ENCODE data around the gene NDUFA7.
"Not testable (repeated sequence)": the region's sequence is repeated elsewhere in the genome, so short reads cannot be mapped to it uniquely, and the experiment has no call there.

Gene NDUFA7

DNA sequence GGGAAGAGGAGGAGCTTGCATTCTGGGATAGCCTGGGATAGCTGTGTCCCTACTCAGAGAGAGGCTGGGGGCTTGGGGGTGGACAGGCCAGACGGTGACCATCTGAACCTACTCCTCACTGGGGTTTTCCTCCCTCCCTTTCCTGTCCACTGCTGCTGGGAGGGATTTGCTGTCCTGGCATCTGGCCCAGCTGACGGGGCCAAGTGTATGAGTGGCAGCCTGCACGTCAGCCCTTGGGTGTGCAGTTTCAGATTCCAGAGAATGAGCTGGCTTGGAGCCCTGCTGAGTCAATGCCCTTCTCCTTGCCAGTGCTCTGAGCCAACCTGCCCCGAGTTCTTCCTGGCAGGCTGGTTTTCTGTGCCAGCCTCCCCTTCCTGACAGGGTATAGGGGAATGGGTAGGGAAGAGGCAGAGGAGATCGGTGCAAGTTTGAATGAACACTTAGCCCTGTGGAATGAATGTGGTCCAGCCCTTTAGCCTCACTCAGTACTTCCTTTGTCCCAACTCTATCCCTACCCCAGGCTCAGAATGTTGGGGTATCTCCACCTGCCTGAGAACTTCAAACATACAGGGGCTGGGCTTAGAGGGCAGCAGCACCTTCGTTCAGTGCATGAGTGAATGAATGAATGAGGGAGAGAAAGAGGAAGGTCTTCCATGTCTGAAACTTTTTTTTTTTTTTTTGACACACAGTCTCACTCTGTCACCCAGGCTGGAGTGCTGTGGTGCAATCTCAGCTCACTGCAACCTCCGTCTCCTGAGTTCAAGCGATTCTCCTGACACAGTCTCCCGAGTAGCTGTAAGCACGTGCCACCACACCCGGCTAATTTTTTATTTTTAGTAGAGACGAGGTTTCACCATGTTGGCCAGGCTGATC is 41.0 kb upstream of the NDUFA7 start:
- TF ChIP-seq CTCF (IDR thresholded peaks at IDR 0.05; ENCODE audit: low read depth, low read length): no peak
- peak; percentile 96 for DNase-seq (ENCODE audit: extremely low read depth, low read depth)

DNA sequence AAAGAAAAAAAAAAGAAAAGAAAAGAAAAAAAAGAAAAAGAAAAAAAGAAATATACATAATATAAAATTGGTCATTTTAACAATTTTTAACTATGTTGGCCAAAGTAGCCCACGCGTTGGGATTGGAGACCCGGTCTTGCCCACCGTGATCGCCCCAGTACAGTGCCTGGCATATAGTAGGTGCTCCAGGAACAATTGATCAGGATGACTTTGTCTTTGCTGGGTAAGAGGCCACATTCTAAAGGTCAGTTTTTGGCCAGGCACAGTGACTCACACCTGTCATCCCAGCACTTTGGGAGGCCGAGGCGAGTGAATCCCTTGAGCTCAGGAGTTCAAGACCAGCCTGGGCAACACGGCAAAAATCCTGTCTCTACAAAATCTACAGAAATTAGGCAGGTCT is 39.0 kb upstream of the NDUFA7 start:
- TF ChIP-seq CTCF (IDR thresholded peaks at IDR 0.05; ENCODE audit: low read depth, low read length): no peak
- no peak for DNase-seq (ENCODE audit: extremely low read depth, low read depth)

DNA sequence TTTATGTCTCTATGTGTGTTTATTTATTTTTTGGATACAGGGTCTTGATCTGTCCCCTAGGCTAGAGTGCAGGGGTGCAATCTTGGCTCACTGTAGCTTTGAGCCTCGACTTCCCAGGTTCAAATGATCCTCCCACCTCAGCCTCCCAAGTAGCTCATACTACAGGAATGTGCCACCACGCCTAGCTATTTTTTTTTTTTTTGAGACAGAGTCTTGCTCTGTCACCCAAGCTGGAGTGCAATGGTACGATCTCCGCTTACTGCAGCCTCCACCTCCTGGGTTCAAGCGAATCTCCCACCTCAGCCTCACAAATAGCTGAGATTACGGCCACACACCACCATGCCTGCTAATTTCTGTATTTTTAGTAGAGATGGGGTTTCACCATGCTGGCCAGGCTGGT is 37.8 kb upstream of the NDUFA7 start:
- TF ChIP-seq CTCF (IDR thresholded peaks at IDR 0.05; ENCODE audit: low read depth, low read length): no peak
- no peak for DNase-seq (ENCODE audit: extremely low read depth, low read depth)

- no peak for DNase-seq (ENCODE audit: extremely low read depth, low read depth)
- no peak for TF ChIP-seq CTCF (IDR thresholded peaks at IDR 0.05; ENCODE audit: low read depth, low read length)
Measured at GRCh38 chr19:8357007-8357521, 35.9 kb upstream of the NDUFA7 start.

DNA sequence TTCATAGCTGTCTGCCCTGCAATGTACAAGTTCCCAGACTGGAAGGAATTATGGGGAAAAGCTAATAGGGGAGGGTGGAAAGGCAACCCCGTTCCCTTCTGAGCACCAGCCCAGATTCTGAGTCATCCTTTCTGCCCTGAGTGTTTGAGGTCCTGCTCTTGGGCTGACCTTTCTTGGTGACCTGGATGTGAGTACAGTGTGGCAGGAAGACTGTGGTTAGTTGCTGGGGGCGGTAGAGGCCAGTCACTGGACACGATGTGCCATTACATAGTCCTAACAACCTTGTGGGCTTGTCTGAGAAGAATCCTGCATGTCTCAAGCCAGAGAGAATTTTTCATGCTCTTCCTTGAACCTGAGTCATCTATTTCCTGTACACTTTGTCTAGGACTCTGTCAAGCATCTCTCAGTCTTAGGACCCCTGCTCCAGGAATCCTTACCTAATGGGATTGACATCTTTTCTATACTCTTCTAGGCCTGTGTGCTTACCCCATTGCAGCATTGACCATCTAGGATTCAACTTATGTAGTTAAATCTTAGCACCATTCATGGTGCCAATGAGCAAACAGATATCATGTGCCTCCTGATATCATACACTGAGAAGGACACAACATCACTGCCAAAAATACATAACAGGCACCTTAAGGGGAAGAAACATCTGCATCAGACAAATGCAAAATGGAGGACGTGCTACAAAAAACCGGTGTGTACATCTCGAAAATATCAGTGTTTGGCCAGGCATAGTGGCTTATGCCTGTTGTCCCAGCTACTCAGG is 34.6 kb upstream of the NDUFA7 start:
- peak; percentile 72 for DNase-seq (ENCODE audit: extremely low read depth, low read depth)

GRCh38 chr19:8352845-8353244 is 31.7 kb upstream of the NDUFA7 start:
- DNase-seq (ENCODE audit: extremely low read depth, low read depth): not testable (repeated sequence)

More for the DNA sequence above, 34.6 kb upstream of the NDUFA7 start:
- no peak for TF ChIP-seq CTCF (IDR thresholded peaks at IDR 0.05; ENCODE audit: low read depth, low read length)

DNA sequence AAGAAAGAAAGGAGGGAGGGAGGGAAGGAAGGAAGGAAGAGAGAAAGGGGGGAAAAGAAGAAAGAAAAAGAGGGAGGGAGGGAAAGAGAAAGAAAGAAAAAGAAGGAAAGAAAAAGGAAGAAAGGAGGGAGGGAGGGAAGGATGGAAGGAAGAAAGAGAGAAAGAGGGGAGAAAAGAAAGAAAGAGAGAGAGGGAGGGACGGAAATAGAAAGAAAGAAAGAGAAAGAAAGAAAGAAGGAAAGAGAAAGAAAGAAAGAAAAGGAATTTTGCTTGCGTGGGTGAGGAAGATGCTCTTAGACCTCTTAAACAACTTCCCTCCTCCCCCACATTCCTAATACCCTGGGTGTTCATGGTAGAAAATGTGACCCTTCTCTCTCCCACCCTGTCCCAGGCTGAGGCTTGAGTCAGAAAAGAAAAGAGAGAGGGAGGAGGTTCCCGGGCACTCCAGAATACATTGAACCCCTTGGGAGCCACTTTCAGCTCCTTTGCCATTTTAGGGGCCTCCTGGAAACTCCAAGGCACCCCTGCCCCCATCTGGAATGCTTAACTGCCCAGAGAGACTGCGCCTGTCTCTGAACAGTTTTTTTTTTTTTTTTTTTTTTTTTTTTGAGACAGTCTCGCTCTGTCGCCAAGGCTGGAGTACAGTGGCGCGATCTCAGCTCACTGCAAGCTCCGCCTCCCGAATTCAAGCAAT is 31.1 kb upstream of the NDUFA7 start:
- TF ChIP-seq CTCF (IDR thresholded peaks at IDR 0.05; ENCODE audit: low read depth, low read length): no peak
- no peak for DNase-seq (ENCODE audit: extremely low read depth, low read depth)

- not testable (repeated sequence) for DNase-seq (ENCODE audit: extremely low read depth, low read depth)
Measured at GRCh38 chr19:8349629-8350372, 28.6 kb upstream of the NDUFA7 start.
